GM12801 (cell line): ENCODE results near the gene ATL1.

Experiments used
- CTCF ChIP-seq: IDR thresholded peaks from one replicate; pipeline ENCODE4 v1.5.1; 2011; ENCODE audit warnings: control low read depth; ENCODE audit not compliant: insufficient read length; ENCODE audit errors: extremely low read depth

The ATL1 gene

GRCh38 chr14:50559990-50560930, at the start of gene ATL1:
Gene ATL1, plus strand, starts transcription at chr14:50560145. Its CDS starts 121 bp downstream, at chr14:50560266.
- TF ChIP-seq CTCF, result no peak

DNA sequence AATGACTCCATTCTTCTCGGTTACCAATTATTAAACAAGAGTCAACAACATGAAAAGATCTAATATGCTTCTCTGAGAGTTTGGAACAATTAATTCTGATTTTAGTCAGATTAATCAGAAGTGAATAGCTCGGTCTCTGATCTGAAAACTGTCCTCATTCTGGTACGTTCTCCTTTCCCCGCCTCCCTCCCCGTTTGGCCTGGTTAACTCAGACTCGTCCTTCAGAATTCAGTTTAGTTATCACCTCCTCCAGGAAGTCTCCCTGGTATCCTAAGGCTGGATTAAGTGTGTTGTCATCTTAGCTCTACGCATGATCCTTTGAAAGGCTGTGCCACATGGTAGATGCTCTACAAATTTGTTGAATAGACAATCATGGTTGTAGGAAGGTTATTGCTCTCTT, 49.8 kb upstream of the ATL1 start:
- no peak for TF ChIP-seq CTCF

- TF ChIP-seq CTCF, result no peak
These were observed 47.5 kb upstream of the ATL1 start for GRCh38 chr14:50512463-50512862.

- no peak for TF ChIP-seq CTCF
These were observed 43.9 kb upstream of the ATL1 start for GRCh38 chr14:50516091-50516490.

- no peak for TF ChIP-seq CTCF
These were observed 38.8 kb upstream of the ATL1 start for GRCh38 chr14:50520947-50521815.

- TF ChIP-seq CTCF, result no peak
These were observed 38.0 kb upstream of the ATL1 start for GRCh38 chr14:50521912-50522341.

DNA sequence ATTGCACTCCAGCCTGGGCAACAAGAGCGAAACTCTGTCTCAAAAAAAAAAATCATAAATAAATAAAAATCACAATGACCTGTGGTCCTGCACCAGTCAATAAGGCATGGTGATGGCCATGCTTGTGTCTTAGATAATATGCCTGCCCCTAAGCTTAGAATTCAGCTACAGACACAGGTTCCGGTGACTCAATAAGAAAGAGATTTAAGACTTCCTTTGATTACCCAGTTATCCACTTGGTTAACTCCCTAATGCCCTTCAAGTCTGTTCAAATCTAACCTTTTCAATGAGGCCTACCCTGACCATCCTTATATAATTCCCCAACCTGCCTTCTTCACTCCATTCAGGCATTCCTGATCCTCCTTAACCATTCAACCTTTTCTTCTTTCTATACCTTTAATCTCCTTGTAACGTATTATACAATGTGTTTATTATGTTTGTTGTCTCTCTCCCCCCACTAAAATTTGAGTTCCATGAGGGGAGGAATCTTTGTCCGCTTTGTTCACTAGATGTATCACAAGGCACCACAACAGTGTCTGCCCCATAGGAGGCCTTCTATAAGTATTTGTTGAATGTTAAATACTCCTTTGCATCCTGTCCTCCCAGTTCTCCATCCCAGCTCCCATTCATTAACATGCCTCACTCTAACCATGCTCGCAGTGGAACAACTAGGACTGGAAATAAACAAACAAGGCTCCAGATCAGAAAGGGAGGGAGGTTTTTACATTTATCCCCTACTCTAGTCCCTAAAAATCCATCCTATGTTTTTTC, 36.5 kb upstream of the ATL1 start:
- TF ChIP-seq CTCF, result no peak
